ENCODE data around the gene PDK1.
"Not testable (repeated sequence)": the region's sequence is repeated elsewhere in the genome, so short reads cannot be mapped to it uniquely, and the experiment has no call there.

Gene PDK1

DNA sequence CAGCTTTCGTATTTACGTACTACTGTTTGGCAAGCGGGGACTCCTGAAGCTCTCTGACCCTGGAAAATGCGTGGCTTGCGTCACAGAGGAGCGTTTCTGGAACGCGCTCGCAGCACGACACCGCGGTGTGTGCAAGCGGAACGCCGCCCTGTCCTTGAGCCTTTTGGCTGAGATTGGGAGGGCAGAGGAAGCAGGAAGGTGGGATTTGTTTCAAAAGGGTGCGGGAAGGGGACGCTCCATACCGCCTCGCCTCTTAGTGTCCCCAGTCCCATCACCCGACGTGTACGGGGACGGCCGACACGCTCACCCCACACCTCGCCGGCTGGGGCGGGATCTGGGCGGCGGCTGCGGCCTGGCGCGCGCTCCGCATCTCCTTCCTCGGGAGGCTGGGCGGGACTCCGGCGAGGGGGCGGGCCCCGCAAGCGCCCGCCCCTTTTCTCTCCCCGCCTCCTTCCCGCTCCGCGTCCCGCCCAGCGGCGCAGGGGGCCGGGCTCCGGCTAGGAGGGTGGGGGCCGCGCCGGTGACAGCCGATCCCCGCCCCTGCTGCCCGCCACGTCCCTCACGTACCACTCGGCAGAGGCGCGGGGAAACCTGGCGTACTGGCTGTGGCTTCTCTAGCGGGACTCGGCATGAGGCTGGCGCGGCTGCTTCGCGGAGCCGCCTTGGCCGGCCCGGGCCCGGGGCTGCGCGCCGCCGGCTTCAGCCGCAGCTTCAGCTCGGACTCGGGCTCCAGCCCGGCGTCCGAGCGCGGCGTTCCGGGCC, at the start of gene PDK1:
PDK1 (plus strand) TSS at position 569 of the 762 bp plus-strand sequence; CDS start at position 630, 61 bp downstream.
- DNase-seq (ENCODE audit: low read depth), result peak; percentile 88

DNA sequence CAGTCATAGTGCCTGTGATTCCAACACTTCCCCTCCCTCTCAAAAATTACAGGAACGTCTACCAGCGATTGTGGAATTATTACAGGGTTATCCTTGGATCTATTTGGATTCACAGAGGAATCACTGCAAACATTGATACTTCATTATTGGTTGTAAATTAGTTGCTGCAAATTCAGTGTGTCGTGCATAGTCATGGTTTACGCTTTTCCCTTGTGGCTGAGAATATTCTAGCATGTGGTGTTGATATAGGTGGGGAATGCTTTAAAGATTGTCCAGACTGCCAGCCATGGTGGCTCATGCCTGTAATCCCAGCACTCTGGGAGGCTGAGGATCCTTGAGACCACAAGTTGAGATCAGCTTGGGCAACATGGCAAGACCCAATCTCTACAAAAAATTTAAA, 48.7 kb upstream of the PDK1 start:
- no peak for DNase-seq (ENCODE audit: low read depth)

- DNase-seq (ENCODE audit: low read depth), result no peak
Observed at GRCh38 chr2:172510088-172510487, 45.8 kb upstream of the PDK1 start.

- DNase-seq (ENCODE audit: low read depth), result no peak
Observed at GRCh38 chr2:172510548-172510947, 45.3 kb upstream of the PDK1 start.

GRCh38 chr2:172512810-172513523, 42.9 kb upstream of the PDK1 start:
- no peak for DNase-seq (ENCODE audit: low read depth)

DNA sequence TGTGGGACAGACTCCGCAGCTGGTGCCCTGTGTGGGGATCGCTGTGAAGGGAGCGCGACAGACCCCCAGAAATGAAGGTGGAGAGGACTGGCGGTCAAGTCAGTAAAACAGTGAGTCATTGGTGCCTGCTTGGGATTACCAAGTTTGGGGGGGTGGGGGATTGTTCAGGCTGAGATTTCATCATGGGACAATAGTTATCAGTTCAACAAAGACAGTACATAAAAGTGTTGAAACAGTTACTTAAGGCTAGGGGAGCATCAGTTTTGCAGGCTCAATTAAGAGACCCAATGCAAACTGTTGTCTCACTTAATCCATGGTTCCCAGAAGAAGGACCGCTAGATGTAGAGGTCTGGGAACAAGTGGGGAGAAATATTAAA, 42.4 kb upstream of the PDK1 start:
- DNase-seq (ENCODE audit: low read depth), result no peak

DNA sequence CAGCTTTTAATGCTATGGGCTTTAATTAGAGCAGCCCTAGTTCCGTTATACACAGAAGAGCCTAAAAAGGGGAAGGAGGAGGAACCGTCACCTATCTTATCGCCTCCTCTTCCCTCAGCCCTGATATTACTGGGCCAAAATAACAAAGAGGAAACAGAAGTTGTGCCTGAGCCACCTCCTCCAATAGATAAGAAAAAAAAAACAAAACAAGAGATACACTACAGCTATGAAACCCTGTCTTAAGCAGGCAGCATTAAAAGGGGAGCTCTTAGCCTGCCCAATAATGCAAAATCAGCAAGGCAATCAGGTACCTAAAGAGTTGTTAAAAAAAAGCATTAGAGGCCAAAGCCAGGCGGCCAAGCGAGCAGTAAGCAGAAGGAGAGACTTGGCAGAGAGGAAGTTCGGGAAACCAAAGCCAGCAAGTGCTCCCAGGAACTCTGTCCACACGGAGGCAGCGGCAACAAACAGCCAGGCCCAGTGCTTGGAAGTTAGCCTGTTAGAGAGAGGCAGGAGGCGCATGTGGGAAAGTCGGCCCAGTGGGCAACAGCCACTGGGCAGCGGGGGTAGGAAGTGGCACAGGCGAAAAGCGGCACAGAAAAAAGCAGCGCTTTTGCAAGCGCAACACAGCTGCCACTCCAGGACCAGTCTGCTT, 41.8 kb upstream of the PDK1 start:
- no peak for DNase-seq (ENCODE audit: low read depth)

DNA sequence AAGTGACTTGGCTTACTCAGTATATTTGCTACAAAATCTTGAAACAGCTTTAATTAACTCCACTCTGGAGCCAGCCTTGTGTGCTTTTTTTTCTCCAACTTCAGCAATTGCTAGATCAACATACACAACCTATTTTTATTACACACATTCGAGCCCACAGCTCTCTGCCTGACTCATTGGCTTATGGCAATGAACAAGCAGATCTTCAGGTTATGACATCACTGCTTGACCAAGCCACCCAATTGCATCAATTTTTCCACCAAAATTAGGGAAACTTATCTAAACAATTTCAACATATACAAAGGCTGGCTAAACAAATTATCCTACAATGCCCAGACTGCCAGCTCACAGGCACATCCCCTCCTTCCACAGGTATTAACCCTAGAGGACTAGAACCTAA, 39.6 kb upstream of the PDK1 start:
- DNase-seq (ENCODE audit: low read depth), result no peak

DNA sequence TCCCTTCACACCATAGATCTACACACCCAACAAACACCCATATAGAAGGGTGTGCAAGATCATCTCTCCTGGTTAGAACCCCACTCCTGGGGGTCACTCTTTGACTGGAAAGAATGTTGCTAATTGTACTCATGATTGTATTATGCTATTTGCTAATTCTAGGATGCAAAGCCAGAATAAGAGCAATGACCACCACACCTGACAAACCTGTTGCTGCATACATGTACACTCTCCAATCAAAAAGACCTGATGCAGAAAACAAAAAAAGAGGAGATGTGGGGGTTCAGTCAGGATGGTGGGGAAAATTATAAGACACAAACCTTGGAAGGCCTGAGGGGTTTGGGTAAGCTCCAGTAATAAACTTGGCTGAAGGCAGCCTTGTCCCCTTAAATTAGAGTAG, 36.9 kb upstream of the PDK1 start:
- DNase-seq (ENCODE audit: low read depth), result no peak

- no peak for DNase-seq (ENCODE audit: low read depth)
Observed at GRCh38 chr2:172525601-172526000, 30.3 kb upstream of the PDK1 start.

GRCh38 chr2:172531309-172531708, 24.6 kb upstream of the PDK1 start:
- DNase-seq (ENCODE audit: low read depth), result no peak

DNA sequence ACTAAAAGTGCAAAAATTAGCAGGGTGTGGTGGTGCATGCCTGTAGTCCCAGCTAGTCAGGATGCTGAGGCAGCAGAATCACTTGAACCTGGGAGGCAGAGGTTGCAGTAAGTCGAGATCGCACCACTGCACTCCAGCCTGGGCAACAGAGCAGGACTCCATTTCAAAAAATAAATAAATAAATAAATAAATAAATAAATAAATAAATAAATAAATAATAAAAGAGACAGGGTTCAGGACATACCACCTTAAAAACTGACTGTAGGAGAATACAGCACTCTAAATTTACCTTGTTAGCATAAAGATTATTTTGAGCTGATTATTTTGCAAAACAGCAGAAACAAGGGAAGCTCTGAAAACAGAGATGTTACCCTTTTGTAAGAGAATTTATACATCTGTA, 23.4 kb upstream of the PDK1 start:
- DNase-seq (ENCODE audit: low read depth), result not testable (repeated sequence)

DNA sequence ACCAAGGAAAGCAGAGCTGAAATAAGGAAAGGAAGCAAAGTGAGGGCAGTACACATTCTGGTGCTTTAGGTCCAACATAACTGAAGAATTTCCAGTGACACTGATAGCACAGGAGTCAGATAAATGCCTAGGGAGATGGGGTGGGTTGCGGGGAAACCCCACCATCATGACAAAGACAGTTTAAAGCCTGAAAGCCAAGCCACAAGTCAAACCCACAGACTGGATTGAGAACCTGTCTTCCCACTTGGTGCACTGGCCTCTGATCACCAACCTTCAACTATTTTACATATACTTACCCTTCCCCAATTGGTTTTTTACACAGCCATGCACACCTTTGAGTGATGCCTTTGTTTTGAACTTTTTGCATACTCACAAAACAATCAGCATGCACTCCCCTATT, 22.2 kb upstream of the PDK1 start:
- DNase-seq (ENCODE audit: low read depth), result no peak

DNA sequence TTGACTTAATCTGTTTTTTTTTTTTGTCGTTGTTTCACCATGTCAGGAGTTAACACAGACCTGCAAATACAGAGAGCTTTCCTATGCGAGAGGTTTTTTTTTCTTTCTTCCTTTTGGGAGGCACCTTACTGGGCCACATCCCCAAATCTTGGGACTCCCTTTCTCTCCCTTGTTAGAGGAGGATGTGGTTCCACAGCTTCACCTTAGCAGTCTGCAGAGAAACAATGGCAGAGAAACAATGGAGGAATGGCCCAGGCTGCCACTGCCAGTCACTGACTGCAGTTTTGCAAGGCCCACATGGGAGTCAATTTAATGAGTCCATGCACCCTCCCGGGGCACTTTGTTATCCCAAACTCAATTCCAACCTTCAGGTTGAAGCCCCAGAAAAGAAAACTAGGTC, 20.8 kb upstream of the PDK1 start:
- DNase-seq (ENCODE audit: low read depth), result no peak

DNA sequence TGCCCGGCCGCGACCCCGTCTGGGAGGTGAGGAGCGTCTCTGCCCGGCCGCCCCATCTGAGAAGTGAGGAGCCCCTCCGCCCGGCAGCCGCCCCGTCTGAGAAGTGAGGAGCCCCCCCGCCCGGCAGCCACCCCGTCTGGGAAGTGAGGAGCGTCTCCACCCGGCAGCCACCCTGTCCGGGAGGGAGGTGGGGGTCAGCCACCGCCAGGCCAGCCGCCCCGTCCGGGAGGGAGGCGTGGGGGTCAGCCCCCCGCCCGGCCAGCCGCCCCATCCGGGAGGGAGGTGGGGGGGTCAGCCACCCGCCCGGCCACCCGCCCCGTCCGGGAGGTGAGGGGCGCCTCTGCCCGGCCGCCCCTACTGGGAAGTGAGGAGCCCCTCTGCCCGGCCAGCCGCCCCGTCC, 18.0 kb upstream of the PDK1 start:
- not testable (repeated sequence) for DNase-seq (ENCODE audit: low read depth)

GRCh38 chr2:172539767-172540166, 16.1 kb upstream of the PDK1 start:
- DNase-seq (ENCODE audit: low read depth), result no peak

DNA sequence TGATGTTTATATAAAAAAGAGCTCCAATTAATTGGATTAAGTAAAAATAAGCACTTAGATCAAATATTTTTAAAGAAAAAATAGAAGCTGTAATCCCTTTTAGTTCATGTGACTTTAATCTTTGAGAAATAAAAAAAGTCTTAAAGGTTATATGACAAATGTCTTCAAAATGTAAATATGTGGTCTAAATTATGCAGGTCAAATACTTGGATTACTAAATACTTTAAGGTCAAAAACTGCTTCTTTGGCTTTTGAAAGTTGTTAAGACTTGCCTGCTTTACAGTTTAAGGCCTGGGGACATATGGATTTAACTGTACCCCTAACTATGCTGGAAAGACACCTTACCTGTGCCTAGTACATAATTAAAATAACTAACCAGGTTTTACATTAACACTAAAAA, 15.5 kb upstream of the PDK1 start:
- DNase-seq (ENCODE audit: low read depth), result no peak

GRCh38 chr2:172545408-172546075, 10.3 kb upstream of the PDK1 start:
- no peak for DNase-seq (ENCODE audit: low read depth)

- DNase-seq (ENCODE audit: low read depth), result no peak
Observed at GRCh38 chr2:172549131-172549530, 6.8 kb upstream of the PDK1 start.

DNA sequence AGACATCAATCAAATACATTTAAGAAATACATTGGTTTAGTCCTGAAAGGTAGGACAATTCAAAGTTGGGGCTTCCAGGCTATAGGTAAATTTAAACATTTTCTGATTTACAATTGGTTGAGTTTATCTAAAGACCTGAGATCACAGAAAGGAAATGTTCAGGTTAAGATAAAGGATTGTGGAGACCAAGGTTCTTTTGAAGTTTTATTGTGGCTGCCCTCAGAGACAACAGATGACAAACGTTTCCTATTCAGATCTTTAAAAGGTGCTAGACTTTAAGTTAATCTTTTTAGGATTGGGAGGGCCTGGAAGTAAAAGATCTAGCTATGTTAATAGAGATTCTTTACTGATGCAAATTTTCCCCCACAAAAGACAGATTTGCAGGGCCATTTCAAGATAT, 6.1 kb upstream of the PDK1 start:
- not testable (repeated sequence) for DNase-seq (ENCODE audit: low read depth)

DNA sequence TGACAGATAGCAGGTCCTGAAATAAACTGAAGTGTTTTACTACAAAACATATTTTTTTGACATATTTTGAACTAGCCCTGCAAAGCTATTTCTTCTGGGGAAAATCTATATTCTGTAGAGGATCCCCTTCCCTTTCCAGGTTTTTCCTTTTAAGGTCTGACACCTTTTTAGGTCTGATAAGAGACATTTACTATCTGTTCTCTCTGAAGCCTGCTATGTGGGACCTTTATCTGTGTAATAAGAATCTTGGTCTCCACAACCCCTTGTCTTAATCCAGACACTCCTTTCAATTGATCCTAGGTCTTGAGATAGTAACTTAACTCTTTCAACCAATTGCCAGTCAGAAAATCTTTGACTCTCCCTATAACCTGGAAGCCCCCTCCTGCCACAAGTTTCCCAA, 5.5 kb upstream of the PDK1 start:
- DNase-seq (ENCODE audit: low read depth), result no peak

- DNase-seq (ENCODE audit: low read depth), result no peak
Observed at GRCh38 chr2:172551271-172551670, 4.6 kb upstream of the PDK1 start.
